Thoracic aorta (tissue), 2 donors: ENCODE measurements around the gene LRRC37A3. TPM values are rescaled to one million over a fixed set of nuclear protein-coding genes. Genes with fewer than 3 reads are reported as not detected.
"Not testable (repeated sequence)": the region's sequence is repeated elsewhere in the genome, so short reads cannot be mapped to it uniquely, and the experiment has no call there.

Source experiments
- ATAC-seq: fragments of 150-250 bp; one replicate; pipeline ENCODE4 v1.8.0; 2017; ENCODE audit warnings: low read depth; ENCODE audit not compliant: insufficient number of reproducible peaks, low FRiP score
- DNase-seq: peaks from one replicate; pipeline ENCODE4 v3.0.0-alpha.2; 2020; ENCODE audit warnings: low spot score
- H3K27ac ChIP-seq, 2 donors: fragments of 200-600 bp; sonication (generic); 1 replicate in 1 of 2; 2 replicates in 1 of 2; pipeline ENCODE4 v1.5.1; 2016; ENCODE audit warnings: mild to moderate bottlenecking in 2 of 2, moderate library complexity in 2 of 2
- H3K27me3 ChIP-seq: fragments of 200-600 bp; sonication (generic); replicated peaks from 2 replicates; pipeline ENCODE4 v1.6.0; 2016; ENCODE audit warnings: mild to moderate bottlenecking; ENCODE audit not compliant: insufficient read depth
- H3K36me3 ChIP-seq: fragments of 200-600 bp; sonication (generic); one replicate; pipeline ENCODE4 v1.5.1; 2016
- H3K4me1 ChIP-seq, 2 donors: fragments of 200-600 bp; sonication (generic); 1 replicate in 1 of 2; 2 replicates in 1 of 2; pipeline versions ENCODE4 v1.5.1 to v1.6.0; 2016; ENCODE audit warnings: low read depth in 2 of 2, mild to moderate bottlenecking in 1 of 2; ENCODE audit not compliant: control insufficient read depth in 1 of 2
- H3K4me3 ChIP-seq: fragments of 200-600 bp; sonication (generic); 2 replicates; pipeline ENCODE4 v1.5.1; 2016; ENCODE audit warnings: mild to moderate bottlenecking
- H3K9me3 ChIP-seq: fragments of 200-600 bp; sonication (generic); 2 replicates; pipeline ENCODE4 v1.5.1; 2016
- CTCF ChIP-seq: fragments of 200-600 bp; sonication (generic); IDR thresholded peaks from one replicate; pipeline ENCODE4 v1.5.1; 2019; ENCODE audit warnings: antibody characterized with exemption
- total RNA-seq, 2 donors: library from RNA; depleted of rRNA; stranded (reverse); fragments of >200 nt; gene quantifications; one replicate each; pipeline versions ENCODE4 v1.1.0 to v1.2.3, GENCODE V29; 2016

Gene LRRC37A3
- 1 to 10 TPM; 3.7 to 8.7 TPM for total RNA-seq

- H3K4me3 ChIP-seq = peak within 1 kb of the TSS; percentile 90
- H3K9me3 ChIP-seq, H3K4me1 ChIP-seq, H3K27me3 ChIP-seq, H3K36me3 ChIP-seq: not testable (repeated sequence)
- TF ChIP-seq CTCF = peak; percentile 97
- peak; percentile 99 for ATAC-seq
- peak; percentile 97 for DNase-seq
- peak within 1 kb of the TSS; percentile 94 to 96 for H3K27ac ChIP-seq
Measured at GRCh38 chr17:64919289-64920025, at the start of gene LRRC37A3. Gene LRRC37A3, minus strand, starts transcription at chr17:64919478. Its CDS starts 22,221 bp downstream, at chr17:64897257.

GRCh38 chr17:64965873-64966287, 46.6 kb upstream of the LRRC37A3 start:
- peak; percentile 44 for ATAC-seq
- peak overlapping the region; percentile 40 to 74 for H3K27ac ChIP-seq
- peaks cover 3 to 10% of the 10 kb centered on the region in 2 donors for H3K4me1 ChIP-seq
- not testable (repeated sequence) for H3K27me3 ChIP-seq, H3K36me3 ChIP-seq, H3K9me3 ChIP-seq, DNase-seq
- H3K4me3 ChIP-seq = peak overlapping the region; percentile 70

- peak overlapping the region; percentile 70 for H3K4me3 ChIP-seq
- H3K27ac ChIP-seq = peak overlapping the region; percentile 40 to 74
- not testable (repeated sequence) for H3K9me3 ChIP-seq, H3K36me3 ChIP-seq, H3K27me3 ChIP-seq, DNase-seq, ATAC-seq
- H3K4me1 ChIP-seq = peaks cover 3 to 10% of the 10 kb centered on the region in 2 donors
Measured at GRCh38 chr17:64965256-64965872, 46.1 kb upstream of the LRRC37A3 start.

- Histone ChIP-seq H3K4me3 (no peak overlapping the region), H3K27ac (no peak overlapping the region)
- no peak for ATAC-seq
Measured at GRCh38 chr17:64964796-64965195, 45.5 kb upstream of the LRRC37A3 start.

GRCh38 chr17:64963814-64964213, 44.5 kb upstream of the LRRC37A3 start:
- H3K27ac ChIP-seq, DNase-seq, H3K9me3 ChIP-seq: not testable (repeated sequence)

More at GRCh38 chr17:64964796-64965195, 45.5 kb upstream of the LRRC37A3 start:
- H3K4me1 ChIP-seq = peaks cover 3 to 10% of the 10 kb centered on the region in 2 donors
- H3K9me3 ChIP-seq = no peaks in the 10 kb centered on the region
- no peak for TF ChIP-seq CTCF
- no peaks in the 10 kb centered on the region for H3K27me3 ChIP-seq
- H3K36me3 ChIP-seq = no peaks in the 10 kb centered on the region
- no peak for DNase-seq

GRCh38 chr17:64961563-64962378, 42.5 kb upstream of the LRRC37A3 start:
- ATAC-seq (peak; percentile 67), DNase-seq (peak; percentile 43)
- H3K4me3 ChIP-seq = peak overlapping the region; percentile 41

More at GRCh38 chr17:64963814-64964213, 44.5 kb upstream of the LRRC37A3 start:
- not testable (repeated sequence) for H3K27me3 ChIP-seq, H3K4me3 ChIP-seq, H3K36me3 ChIP-seq, ATAC-seq
- H3K4me1 ChIP-seq = peaks cover 3 to 10% of the 10 kb centered on the region in 2 donors

More at GRCh38 chr17:64961563-64962378, 42.5 kb upstream of the LRRC37A3 start:
- not testable (repeated sequence) for H3K36me3 ChIP-seq, H3K27me3 ChIP-seq, H3K9me3 ChIP-seq
- Histone ChIP-seq H3K27ac (peak overlapping the region in 1 of 2 donors; percentile 3), H3K4me1 (peaks cover 3 to 10% of the 10 kb centered on the region in 2 donors)
- peak; percentile 67 for TF ChIP-seq CTCF
